NCI-H1092 (cell line): ENCODE data around the gene MINK1.
"Not testable (repeated sequence)": the region's sequence is repeated elsewhere in the genome, so short reads cannot be mapped to it uniquely, and the experiment has no call there.

Experiments used
- DNase-seq: peaks from one replicate; lab custom pipeline; 2025; lab: John Stamatoyannopoulos, UW

MINK1 gene

DNA sequence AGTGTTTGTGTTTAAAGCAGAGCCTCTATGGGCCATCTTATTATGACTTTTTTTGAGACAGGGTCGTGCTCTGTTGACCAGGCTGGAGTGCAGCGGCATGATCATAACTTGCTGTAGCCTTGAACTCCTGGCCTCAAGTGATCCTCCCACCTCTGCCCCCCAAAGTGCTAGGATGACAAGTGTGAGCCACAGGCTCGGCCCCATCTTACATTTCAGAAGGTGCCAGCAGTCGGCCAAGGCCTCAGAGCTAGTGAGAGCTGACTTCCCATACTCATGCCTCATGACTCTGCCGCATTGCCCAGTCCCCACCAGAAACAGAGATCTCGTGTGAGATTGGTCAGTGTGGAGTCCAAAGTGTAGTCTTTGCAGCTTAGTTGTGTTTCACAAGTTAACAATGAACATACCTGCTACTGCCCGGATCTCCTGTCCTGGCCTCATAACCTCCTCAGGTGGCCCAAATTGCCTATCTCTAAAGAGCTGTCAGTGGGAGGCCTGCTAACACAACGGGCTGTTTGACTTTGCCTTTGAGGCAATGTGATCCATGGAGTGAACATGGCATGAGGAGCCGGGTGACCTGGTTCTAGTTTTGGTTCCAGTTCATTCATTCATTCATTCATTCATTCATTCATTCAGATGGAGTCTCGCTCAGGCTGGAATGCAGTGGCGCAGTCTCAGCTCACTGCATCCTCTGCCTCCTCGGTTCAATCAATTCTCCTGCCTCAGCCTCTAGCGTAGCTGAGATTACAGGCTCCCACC, 13.7 kb downstream of the MINK1 start:
- no peak for DNase-seq

DNA sequence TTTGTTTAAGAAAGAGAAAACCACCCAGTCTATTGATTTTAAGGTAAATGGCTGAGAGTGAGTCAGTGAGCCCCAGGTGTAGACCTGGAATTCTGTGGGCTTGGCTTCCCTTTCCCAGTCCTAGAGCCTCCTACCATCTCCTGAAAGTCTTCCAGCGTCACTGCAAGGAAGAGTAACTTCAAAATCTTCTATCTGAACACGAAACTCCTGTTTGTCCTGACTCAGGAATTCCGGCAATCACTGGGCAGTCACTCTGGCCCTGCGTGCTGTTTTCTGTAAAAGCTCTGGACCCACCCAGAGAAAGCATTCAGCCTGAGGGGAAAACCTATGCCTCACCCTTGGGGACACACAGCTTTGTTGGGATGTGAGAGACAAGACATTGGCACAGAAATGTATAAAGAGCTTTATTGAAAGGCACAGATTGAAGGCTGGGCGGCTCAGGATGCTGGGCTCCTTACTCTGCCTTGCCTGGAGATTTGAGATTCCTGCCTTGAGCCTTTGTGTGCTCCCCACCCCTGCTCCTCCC, 15.9 kb downstream of the MINK1 start:
- DNase-seq = no peak

DNA sequence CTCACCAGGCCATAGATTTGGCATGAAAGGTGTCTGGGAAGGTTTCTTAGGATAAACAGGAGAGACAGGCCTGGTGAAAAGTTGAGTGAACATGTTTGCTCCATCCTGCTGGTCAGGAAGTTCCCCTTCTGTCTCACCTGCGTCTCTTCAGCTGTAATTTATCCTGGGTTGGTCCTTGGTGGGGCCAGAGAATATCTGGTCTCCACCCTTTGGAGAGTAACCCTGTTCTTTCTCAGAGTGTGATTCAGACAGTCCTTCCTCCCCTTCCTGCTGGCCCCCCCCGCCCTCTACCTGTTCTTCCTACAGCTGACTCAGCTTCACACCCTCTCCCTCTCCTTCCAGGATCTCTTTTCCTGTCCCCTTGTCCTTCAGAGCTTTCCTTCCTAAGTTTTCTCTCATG, 17.1 kb downstream of the MINK1 start:
- no peak for DNase-seq

DNA sequence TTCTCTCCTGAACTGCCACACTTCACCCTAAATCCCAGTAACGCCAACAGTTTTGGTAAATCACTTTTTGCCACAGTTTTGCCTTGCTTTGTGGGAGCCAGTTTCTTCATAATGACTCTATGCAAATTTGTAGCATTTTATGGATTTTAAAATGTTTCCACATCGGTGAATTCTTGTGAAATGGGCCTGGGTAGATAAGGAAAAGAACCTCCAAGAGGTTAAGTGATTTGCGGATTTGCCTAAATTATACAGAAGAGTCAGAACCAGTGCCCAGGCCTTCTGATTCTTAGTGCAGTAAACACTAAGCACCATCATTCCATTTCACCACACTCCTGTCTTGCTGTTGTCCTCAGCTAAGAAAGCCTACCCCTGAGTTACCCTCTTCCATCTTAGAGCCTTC, 17.9 kb downstream of the MINK1 start:
- no peak for DNase-seq

DNA sequence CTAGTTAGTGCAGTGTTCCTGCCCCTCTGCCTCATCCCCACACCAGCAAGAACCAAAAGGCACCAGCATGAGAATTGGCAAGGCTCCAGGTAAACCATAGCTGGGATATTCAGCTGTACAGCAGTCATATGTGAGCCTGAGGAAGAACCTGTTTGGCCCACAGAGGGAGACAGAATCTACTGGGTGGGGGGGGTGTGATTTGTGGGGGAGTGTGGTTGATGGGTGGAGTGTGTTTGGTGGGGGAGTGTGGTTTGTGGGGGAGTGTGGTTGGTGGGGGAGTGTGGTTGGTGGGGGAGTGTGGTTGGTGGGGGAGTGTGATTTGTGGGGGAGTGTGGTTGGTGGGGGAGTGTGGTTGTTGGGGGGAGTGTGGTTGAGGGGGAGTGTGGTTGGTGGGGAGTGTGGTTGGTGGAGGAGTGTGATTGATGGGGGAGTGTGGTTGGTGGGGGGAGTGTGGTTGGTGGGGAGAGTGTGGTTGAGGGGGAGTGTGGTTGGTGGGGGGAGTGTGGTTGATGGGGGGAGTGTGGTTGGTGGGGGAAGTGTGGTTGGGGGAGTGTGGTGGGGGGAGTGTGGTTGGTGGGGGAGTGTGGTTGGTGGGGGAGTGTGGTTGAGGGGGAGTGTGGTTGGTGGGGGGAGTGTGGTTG, 19.5 kb downstream of the MINK1 start:
- DNase-seq = no peak

DNA sequence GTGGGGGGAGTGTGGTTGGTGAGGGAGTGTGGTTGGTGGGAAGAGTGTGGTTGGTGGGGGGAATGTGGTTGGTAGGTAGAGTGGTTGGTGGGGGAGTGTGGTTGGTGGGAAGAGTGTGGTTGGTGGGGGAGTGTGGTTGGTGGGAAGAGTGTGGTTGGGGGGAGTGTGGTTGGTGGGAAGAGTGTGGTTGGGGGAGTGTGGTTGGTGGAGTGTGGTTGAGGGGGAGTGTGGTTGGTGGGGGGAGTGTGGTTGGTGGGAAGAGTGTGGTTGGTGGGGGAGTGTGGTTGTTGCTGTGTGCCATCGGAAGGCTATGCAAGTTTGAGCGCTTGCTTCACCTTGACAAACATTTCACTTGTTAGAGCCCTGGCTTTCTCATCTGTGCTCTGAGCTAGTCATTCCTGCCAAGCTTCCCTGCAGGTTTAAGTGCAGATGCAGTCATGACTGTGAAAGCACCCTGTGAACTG, 20.1 kb downstream of the MINK1 start:
- DNase-seq = no peak

DNA sequence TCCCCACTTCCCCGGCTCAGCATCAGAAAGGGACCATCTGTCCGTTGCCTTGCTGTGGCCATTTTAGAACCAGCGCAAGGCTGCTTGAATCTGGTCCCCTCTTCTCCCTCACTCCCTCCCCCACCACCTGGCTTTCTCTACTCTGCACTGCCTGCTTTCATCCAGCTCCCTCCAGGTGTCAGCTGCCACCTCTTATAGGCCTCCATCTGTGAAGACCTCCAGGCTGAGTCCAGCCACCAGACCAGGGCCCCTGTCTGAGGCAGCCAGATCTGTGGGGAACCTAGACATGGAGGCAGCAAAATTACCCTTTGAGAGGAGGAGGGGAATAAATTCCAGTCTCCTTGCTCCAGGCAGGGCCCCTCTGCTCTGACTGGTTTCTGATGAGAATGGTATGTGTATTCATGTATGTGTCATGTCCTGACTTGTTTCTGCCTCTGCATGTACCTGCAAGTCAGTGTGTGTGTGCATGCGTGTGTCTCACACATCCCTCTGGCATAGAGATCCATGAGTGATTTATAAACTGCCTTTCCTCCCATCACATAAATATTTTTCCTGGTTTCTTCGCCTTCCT, 21.1 kb downstream of the MINK1 start:
- DNase-seq = no peak

DNA sequence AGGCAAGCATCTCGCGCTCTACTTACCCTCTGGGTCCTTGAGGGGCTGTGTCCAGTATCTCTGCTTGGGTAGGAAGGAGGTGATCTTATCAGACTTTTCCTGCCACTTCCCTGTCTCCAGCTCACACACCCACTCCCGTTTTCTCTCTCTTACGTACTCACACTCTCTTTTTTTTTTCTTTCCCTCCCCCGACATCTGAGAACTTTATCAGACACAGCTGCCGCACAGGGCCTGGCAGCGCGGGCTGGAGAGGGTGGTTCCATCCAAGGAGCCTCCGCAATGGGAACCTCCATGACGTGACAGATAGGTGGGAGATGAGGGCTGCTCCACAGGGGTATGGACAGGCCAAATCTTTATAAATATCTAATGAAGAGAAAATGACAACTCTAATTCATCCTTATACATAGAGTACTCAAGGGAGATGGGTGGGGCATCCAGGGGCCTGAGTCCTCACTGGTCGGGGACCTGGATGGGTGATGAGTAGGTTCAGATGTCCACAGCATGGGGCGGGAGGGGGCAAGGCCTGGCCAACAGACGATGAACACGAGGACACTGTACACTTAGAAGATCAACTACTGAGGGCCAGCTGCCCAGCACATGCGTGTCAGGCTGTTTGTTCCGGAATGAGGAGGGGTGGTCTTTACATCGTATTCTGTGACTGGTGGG, 23.3 kb downstream of the MINK1 start:
- no peak for DNase-seq

DNA sequence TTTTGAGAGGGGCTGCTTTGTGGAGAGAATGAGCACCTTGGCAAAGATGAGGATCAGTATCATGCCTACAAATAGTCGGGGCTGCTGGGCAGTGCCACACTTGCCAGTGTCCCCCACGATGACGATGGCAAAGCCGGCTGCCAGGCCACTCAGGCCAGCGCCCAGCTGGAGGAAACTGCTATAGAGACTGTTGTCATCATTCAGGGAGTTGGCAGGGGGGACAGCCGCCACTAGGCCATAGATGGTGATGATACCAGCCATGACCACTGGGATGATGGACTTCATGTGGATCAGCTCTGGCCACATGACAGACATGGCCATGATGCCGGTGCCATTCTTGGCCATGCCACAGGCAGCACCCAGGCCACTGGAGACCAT, 23.8 kb downstream of the MINK1 start:
- no peak for DNase-seq

DNA sequence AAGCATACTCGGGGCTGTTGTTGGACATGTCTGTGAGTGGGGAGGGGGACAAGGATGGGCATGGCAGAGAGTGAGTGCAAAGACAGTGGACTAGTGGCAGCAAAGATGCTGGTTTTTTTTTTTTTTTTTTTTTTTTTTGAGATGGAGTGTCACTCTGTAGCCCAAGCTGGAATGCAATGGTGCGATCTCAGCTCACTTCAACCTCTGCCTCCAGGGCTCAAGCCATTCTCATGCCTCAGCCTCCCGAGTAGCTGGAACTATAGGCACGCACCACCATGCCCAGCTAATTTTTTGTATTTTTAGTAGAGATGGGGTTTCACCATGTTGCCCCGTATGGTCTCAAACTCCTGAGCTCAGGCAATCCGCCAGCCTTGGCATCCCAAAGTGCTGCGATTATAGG, 24.2 kb downstream of the MINK1 start:
- DNase-seq = not testable (repeated sequence)

DNA sequence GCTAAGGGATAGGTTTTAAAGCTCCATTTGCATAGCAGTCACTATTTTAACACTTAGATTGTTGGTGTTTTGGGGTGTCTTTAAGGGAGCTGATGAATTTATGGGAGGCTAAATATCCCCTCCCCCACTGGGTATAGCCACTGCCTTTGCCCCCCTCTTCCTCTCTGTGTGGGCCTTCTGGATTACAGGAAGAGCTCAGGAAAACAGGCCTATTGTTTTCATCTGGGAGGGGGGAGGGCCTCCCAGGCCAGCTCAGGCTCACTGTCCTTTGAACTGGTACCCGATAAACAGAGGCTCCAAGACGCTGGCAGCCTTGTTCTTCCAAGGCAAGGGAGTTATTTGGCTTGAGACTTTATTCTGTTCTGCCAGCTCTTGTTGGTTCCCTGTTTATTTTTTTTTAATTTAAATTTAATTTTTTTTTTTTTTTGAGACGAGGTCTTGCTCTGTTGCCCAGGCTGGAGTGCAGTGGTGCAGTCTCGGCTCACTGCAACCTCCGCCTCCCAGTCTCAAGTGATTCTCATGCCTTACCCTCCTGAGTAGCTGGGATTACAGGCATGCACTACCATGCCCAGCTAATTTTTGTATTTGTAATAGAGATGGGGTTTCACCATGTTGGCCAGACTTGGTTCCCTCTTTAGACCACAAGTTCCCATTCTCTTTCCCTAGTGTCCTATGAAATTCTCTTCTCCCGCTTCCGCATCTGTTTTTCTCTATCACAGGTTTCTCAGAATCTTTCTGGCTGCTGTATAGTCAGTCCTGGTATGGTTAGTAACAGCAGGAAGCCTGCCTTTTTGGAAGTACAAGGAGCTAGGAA, 25.1 kb downstream of the MINK1 start:
- no peak for DNase-seq

DNA sequence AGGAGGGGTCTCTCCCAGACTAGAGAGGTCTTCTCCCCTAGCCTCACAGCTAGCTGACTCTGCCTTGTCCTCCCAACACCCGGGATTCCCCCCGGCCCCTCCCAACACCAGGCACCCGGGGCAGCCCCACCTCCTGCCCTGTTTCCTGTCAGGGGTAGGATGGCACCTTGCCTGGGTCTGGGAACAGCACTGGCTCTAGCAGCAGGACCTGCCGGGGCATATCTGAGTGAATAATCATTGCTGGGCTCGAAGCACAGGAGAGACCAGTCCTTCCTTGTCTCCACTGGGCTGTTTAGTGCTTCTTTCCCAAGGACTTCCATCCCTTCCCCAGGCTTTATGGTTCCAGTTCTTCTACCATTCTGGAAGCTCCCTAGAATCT, 25.7 kb downstream of the MINK1 start:
- DNase-seq = no peak

DNA sequence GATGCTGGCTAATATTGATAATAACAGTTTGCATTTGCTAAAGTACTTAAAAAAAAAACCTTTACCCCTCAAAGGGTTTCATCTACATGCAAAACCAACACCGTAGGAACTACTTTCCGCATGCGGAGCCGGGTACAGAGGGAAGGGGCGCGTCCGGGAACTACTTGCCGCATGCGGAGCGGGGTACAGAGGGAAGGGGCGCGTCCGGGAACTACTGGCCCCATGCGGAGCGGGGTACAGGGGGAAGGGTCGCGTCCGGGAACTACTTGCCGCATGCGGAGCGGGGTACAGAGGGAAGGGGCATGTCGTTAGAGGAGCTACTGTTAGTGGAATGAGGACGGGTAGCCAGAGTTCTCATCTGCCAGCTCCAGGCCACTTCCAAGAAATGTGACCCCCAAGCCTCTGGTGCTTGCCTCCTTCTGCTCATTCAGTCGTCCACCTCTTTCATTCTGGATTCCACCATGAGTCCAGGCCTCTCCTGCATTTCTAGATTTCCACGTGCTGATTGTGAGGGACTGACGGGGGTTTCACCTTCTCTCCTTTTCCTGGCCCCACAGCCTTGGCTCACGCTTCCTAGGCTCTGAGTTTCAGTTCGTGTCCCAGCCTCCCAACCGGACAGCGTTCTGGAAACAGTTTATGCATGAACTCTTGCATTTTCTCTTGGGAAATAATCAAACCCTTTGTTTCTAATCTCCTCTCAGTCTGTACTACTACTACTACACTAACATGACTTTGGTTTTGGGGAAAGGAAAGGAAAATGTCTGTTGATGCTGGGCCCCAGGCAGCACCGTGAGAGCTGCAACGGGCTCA, 26.9 kb downstream of the MINK1 start:
- DNase-seq = no peak

DNA sequence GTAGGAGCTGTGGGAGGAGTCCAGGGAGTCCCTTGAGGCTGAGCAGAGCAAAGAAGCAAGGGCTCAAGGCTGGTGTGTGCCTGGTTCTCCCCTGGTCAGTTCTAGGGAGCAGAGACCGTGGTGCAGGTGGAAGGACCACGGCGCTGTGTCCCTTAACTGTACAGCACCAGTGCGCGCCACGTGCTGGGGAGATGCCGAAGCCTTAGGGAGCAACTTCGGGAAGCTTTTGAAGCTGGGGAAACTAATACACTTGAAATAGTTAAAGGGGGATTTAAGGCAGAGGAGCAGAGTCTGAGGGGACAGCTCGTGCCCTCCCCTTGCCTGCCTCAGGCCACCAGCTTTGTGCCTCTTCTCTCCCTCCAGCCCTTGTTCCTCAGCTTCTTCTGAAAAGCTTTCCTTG, 27.5 kb downstream of the MINK1 start:
- no peak for DNase-seq

DNA sequence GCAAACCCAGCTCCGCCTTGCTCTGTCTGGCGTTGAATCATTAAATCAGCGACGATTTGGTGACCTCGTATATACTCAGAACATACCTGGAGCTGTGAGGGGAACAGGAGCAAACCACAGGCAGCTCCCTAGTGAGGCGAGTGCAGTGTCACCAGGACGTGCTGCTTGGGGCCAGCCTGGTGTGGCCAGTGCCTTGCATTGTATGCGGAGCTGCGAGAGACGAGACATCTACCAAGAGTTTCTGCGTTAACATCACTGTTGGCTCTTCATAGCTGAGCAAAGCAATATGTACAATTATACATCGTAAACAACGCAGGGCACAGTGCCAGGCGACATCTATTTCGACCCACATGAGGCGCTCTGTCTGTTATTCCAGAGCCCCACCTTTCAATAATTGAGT, 27.9 kb downstream of the MINK1 start:
- DNase-seq = no peak

DNA sequence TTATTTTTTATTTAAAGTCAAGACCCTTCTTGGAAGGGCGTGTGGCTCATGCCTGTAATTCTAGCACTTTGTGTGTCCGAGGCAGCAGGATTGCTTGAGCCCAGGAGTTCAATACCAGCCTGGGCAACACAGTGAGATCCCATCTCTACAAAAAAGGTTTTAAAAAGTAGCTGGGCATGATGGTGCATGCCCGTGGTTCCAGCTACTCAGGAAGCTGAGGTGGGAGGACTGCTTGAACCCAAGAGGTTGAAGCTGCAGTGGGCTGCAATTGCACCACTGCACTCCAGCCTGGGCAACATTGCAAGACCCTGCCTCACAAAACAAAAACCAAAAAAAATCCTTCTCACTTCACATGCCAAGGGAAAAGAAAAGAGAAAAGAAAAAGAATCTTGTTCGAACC, 29.6 kb downstream of the MINK1 start:
- DNase-seq = no peak

DNA sequence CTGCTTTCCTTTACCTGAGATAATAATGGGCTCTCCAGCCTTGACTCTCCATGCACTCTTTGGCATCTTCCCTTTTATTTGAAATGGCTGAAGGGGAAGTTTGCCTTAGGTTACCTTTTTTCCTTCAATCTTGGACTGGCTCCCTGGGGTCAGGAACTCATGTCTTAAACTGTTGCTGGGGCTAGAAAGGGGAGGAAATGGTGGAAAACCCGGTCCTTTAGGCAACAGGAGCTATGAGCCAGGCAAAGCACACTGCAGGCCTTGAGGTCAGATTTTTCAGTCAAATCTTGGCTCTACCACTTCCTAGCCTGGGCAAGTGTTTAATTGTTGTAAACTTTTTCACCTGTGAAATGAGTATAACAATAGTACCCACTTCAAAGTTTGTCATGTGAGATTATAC, 30.2 kb downstream of the MINK1 start:
- no peak for DNase-seq

DNA sequence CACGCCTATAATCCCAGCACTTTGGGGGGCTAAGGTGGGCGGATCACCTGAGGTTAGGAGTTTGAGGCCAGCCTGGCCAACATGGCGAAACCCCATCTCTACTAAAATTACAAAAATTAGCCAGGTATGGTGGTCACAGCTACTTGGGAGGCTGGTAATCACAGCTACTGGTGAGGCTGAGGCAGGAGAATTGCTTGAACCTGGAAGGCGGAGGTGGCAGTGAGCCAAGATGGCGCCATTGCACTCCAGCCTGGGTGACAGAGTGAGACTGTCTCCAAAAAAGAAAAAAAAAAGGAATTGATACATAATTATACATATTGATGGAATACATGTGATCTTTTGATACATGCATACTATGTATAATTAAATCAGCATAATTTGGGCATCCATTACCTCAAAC, 34.4 kb downstream of the MINK1 start:
- DNase-seq = not testable (repeated sequence)

DNA sequence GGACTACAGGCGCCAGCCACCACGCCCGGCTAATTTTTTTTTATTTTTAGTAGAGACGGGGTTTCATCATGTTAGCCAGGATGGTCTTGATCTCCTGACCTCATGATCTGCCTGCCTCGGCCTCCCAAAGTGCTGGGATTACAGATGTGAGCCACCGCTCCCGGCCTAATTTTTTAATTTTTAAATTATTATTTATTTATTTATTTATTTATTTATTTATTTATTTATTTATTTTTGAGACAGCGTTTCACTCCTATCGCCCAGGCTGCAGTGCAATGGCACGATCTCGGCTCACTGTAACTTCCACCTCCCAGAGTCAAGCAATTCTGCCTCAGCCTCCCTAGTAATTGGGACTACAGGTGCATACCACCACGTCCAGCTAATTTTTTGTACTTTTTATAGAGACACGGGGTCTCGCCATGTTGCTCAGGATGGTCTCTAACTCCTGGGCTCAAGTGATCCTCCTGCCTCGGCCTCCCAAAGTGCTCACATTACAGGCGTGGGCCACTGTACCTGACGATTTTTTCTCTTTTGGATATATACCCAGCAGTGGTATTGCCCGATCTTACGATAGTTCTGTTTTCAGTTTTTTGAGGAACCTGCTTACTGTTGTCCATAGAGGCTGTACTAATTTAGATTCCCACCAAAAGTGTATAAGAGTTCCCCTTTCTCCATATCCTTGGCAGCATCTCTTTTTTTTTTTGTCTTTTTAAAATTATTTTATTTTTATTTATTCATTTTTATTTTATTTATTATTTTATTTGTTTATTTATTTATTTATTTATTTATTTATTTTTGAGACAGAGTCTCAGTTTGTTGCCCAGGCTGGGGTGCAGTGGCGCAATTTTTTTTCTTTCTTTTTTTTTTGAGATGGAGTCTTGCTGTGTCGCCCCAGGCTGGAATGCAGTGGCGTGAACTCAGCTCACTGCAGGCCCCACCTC, 36.2 kb downstream of the MINK1 start:
- DNase-seq = not testable (repeated sequence)

DNA sequence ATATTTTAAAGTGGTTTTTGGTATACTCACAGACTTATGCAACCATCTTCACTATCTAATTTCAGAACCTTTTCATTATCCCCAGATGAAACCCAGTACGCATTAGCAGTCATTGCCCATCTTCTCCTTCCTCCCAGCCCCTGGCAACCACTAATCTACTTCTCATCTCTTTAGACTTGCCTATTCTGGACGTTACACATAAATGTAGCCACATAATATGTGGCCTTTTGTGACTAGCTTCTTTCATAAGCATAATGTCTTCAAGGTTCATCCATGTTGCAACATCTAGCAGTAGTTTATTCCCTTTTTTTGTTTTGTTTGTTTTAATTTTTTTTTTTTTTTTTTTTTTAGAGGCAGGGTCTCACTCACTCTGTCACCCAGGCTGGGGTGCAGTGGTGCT, 37.7 kb downstream of the MINK1 start:
- no peak for DNase-seq
